K562 (cell line): ENCODE data around the gene DMD. TPM values are rescaled to one million over a fixed set of nuclear protein-coding genes. Genes with fewer than 3 reads are reported as not detected.

Experiments used
- ATAC-seq: fragments of 200-7000 bp; cut with Tn5 transposase; 3 replicates; pipeline ENCODE4 v1.9.1; 2020; ENCODE audit warnings: moderate library complexity
- BruUV-seq: library from RNA; stranded (reverse); fragments of 400-500 nt; replicated peaks from 2 replicates; lab custom pipeline; 2021; lab: Mats Ljungman, UMichigan
- CTCF ChIA-PET: fragments of 300-600 bp; formaldehyde crosslinking; extraction: SDS; loops from one replicate; lab custom pipeline; 2021; ENCODE audit warnings: low intra/inter-chr PET ratio; lab: Yijun Ruan, JAX
- POLR2A ChIA-PET: fragments of 300-600, 350-650 bp; sonication (Branson Sonifier 250); formaldehyde crosslinking; extraction: SDS; loops from one replicate; lab custom pipeline; 2021; ENCODE audit warnings: antibody characterized with exemption, inconsistent platforms; lab: Yijun Ruan, JAX
- DNase-seq, 4 experiments: peaks; one replicate each; pipeline versions ENCODE4 v3.0.0 to v3.0.0-alpha.2; 2011 to 2018; ENCODE audit warnings: low spot score in 3 of 4, mixed read lengths in 3 of 4; ENCODE audit errors: extremely low read depth in 1 of 4
- FAIRE-seq: peaks from 2 replicates; lab custom pipeline; 2011; peaks lifted over from hg19 to GRCh38; lab: Jason Lieb, UNC
- H2AFZ ChIP-seq: 2 replicates; pipeline ENCODE4 v1.6.0; 2011; ENCODE audit warnings: low read depth, low read length, control low read depth, inconsistent platforms
- H3K27ac ChIP-seq: fragments of 200-600 bp; 3 replicates; pipeline ENCODE4 v1.8.0; 2011; ENCODE audit warnings: low read depth, mild to moderate bottlenecking, control low read depth, inconsistent platforms, low read length, moderate library complexity, mixed read lengths; ENCODE audit errors: extremely low read depth
- H3K27me3 ChIP-seq, 2 experiments: fragments of 300-600 bp in 1 of 2; 2 replicates in 1 of 2; 3 replicates in 1 of 2; pipeline versions ENCODE4 v1.6.0 to v1.8.0; 2011; ENCODE audit warnings: inconsistent platforms in 2 of 2, low read length in 2 of 2, mild to moderate bottlenecking in 1 of 2, mixed read lengths in 1 of 2, moderate library complexity in 1 of 2; ENCODE audit not compliant: control insufficient read depth in 2 of 2, insufficient read depth in 2 of 2
- H3K36me3 ChIP-seq: fragments of 300-600 bp; 3 replicates; pipeline ENCODE4 v1.8.0; 2011; ENCODE audit warnings: mild to moderate bottlenecking, low read length, inconsistent platforms; ENCODE audit not compliant: control insufficient read depth, insufficient read depth
- H3K4me1 ChIP-seq, 2 experiments: fragments of 200-600 bp in 1 of 2; replicated peaks in 1 of 2; 2 replicates in 1 of 2; 3 replicates in 1 of 2; pipeline versions ENCODE4 v1.5.1 to v1.8.0; 2011; ENCODE audit warnings: inconsistent platforms in 2 of 2, low read length in 2 of 2, mild to moderate bottlenecking in 1 of 2, mixed read lengths in 1 of 2, moderate library complexity in 1 of 2; ENCODE audit not compliant: control insufficient read depth in 2 of 2, insufficient read depth in 2 of 2
- H3K4me2 ChIP-seq: 2 replicates; pipeline ENCODE4 v1.6.1; 2011; ENCODE audit warnings: low read length, control low read depth, inconsistent platforms, mixed read lengths; ENCODE audit not compliant: insufficient read depth
- H3K4me3 ChIP-seq: fragments of 200-600 bp; sonication (generic), shearing (Covaris generic); 2 replicates; pipeline ENCODE4 v1.5.1; 2016; ENCODE audit warnings: control low read depth, inconsistent platforms
- H3K79me2 ChIP-seq: fragments of 200-600 bp; 3 replicates; pipeline ENCODE4 v1.8.0; 2011; ENCODE audit warnings: low read length, inconsistent platforms; ENCODE audit not compliant: control insufficient read depth, insufficient read depth
- H3K9ac ChIP-seq, 2 experiments: 2 replicates each; pipeline versions ENCODE4 v1.6.0 to v1.6.1; 2011; ENCODE audit warnings: low read depth in 2 of 2, low read length in 2 of 2, control low read depth in 1 of 2, inconsistent platforms in 1 of 2, mild to moderate bottlenecking in 1 of 2, mixed read lengths in 1 of 2; ENCODE audit not compliant: insufficient read depth in 1 of 2
- H3K9me1 ChIP-seq: one replicate; pipeline ENCODE4 v1.6.0; 2011; ENCODE audit warnings: inconsistent platforms, mild to moderate bottlenecking, low read length, moderate library complexity; ENCODE audit not compliant: control insufficient read depth, insufficient read depth
- H3K9me3 ChIP-seq: replicated peaks from 2 replicates; pipeline ENCODE4 v1.5.1; 2011; ENCODE audit warnings: low read depth, low read length, inconsistent platforms; ENCODE audit not compliant: control insufficient read depth, insufficient read depth
- H4K20me1 ChIP-seq: replicated peaks from 2 replicates; pipeline ENCODE4 v1.6.1; 2011; ENCODE audit warnings: low read length, inconsistent platforms, mixed read lengths; ENCODE audit not compliant: control insufficient read depth, insufficient read depth
- CTCFL ChIP-seq: IDR thresholded peaks from 2 replicates; pipeline ENCODE4 v1.6.1; 2011; ENCODE audit warnings: borderline replicate concordance, low read depth, mild to moderate bottlenecking, moderate library complexity, low read length; ENCODE audit not compliant: insufficient read depth, poor library complexity, severe bottlenecking
- JUN ChIP-seq, 2 experiments: sonication (generic) in 1 of 2; formaldehyde crosslinking in 1 of 2; IDR thresholded peaks; 2 replicates each; pipeline versions ENCODE4 v1.6.1 to v1.8.0; 2012 to 2022; ENCODE audit warnings: borderline replicate concordance in 2 of 2, mild to moderate bottlenecking in 2 of 2, improper control_type of control experiment in 1 of 2, low read depth in 1 of 2, low read length in 1 of 2, missing genetic modification reagents in 1 of 2
- KAT7 ChIP-seq: sonication (generic); formaldehyde crosslinking; IDR thresholded peaks from 2 replicates; pipeline ENCODE4 v1.8.0; 2022; ENCODE audit warnings: missing genetic modification reagents, mild to moderate bottlenecking, borderline replicate concordance
- KLF10 ChIP-seq: fragments of 250-450 bp; sonication (Bioruptor Pico); IDR thresholded peaks from 2 replicates; pipeline ENCODE4 v1.6.1; 2021; ENCODE audit warnings: matching md5 sums
- NR2F6 ChIP-seq: fragments of 450-650 bp; formaldehyde crosslinking; IDR thresholded peaks from 2 replicates; pipeline ENCODE4 v1.4.0; 2020; ENCODE audit warnings: mild to moderate bottlenecking
- RHOXF2B ChIP-seq: fragments of 250-450 bp; sonication (Bioruptor Pico); conservative IDR thresholded peaks from 2 replicates; pipeline ENCODE4 v1.5.1; 2021
- SMC3 ChIP-seq: conservative IDR thresholded peaks from 2 replicates; pipeline ENCODE4 v1.6.1; 2011; ENCODE audit warnings: low read depth, low read length, improper control_type of control experiment; ENCODE audit not compliant: insufficient read depth
- THRA ChIP-seq: fragments of 450-650 bp; IDR thresholded peaks from 2 replicates; pipeline ENCODE4 v1.6.1; 2017; ENCODE audit warnings: mild to moderate bottlenecking, moderate library complexity
- ZNF24 ChIP-seq: fragments of 450-650 bp; IDR thresholded peaks from 2 replicates; pipeline ENCODE4 v1.6.1; 2016
- ZNF398 ChIP-seq: fragments of 250-450 bp; sonication (Bioruptor Pico); IDR thresholded peaks from 2 replicates; pipeline ENCODE4 v1.8.0; 2021; ENCODE audit warnings: moderate library complexity, mild to moderate bottlenecking, inconsistent platforms
- ZZZ3 ChIP-seq: fragments of 450-650 bp; IDR thresholded peaks from 2 replicates; pipeline ENCODE4 v1.6.1; 2016; ENCODE audit warnings: antibody characterized with exemption, mild to moderate bottlenecking, moderate library complexity
- WGBS: fragments of 100-300 bp; shearing (Covaris generic); methylation state at CpG from one replicate; pipeline ENCODE4 v1.1.6; 2016; ENCODE audit warnings: low coverage, mixed read lengths; ENCODE audit not compliant: insufficient coverage; ENCODE audit errors: missing lambda C conversion rate; 5-methylcytosine and 5-hydroxymethylcytosine counted together
- in situ Hi-C: fragments of 300-500 bp; cut with MboI; formaldehyde crosslinking; loops from 4 replicates; pipeline ENCODE4 v1.15.0; 2018; ENCODE audit warnings: inconsistent platforms, mixed read lengths
- intact Hi-C: fragments of 100-400 bp; cut with micrococcal nuclease; formaldehyde crosslinking; loops from 2 replicates; pipeline ENCODE4 v1.14.2; 2022
- polyA plus RNA-seq, 8 experiments: library from polyadenylated mRNA; depleted of rRNA in 4 of 8; stranded (reverse) in 5 of 8; unstranded in 3 of 8; fragments of >200 nt; fragmentation: Nextera tagmentation in 2 of 8; fragmentation: Illumina TruSeq in 1 of 8; extraction: Ambion mirVana in 2 of 8; extraction: Trizol in 1 of 8; gene quantifications; 2 replicates each; pipeline versions ENCODE4 v1.2.1 to v1.2.3, GENCODE V29; 2011 to 2014; ENCODE audit warnings: inconsistent platforms in 1 of 8, missing spikeins in 1 of 8
- total RNA-seq, 7 experiments: library from RNA; depleted of rRNA in 6 of 7; stranded (reverse); fragments of >200 nt in 6 of 7; fragmentation: Illumina TruSeq in 2 of 7; extraction: Trizol in 2 of 7; gene quantifications; 2 replicates each; pipeline versions ENCODE4 v1.2.1 to v1.2.3, GENCODE V29; 2011 to 2021; ENCODE audit warnings: low replicate concordance in 1 of 7

Gene DMD
- total and polyA plus RNA-seq, 9 of the 15 experiments (the other 6 are each of a cell fraction or from before 2014, with no cell fraction given) = 3.8 to 20.4 (median 11.4) TPM

- Histone ChIP-seq H3K4me3 (no peak overlapping the region), H3K9ac (no peak overlapping the region), H3K9me3 (no peaks in the 10 kb centered on the region), H3K4me2 (no peak overlapping the region), H3K27ac (no peak overlapping the region), H3K36me3 (no peaks in the 10 kb centered on the region), H3K9me1 (no peaks in the 10 kb centered on the region), H3K27me3 (no peaks in the 10 kb centered on the region), H3K4me1 (no peaks in the 10 kb centered on the region), H2AFZ (no peak overlapping the region), H3K79me2 (no peaks in the 10 kb centered on the region), H4K20me1 (no peaks in the 10 kb centered on the region)
- in situ Hi-C loops (no loop called here), intact Hi-C loops (no loop called here)
- no peak for FAIRE-seq
- POLR2A ChIA-PET = no interaction called here
- no peak for ATAC-seq
- TF ChIP-seq KLF10 (CRISPR knock-in tag) = no peak
- no peak for TF ChIP-seq ZNF24
- CTCF ChIA-PET = no interaction called here
- WGBS = 0% methylated on average over 4 of the region's 4 CpGs
- no peak for DNase-seq
- no TSS peak for BruUV-seq
These were observed 613.6 kb downstream of the DMD start for GRCh38 chrX:32597777-32598176.

GRCh38 chrX:32592786-32593185, 618.6 kb downstream of the DMD start:
- no peaks in the 10 kb centered on the region for H3K4me1 ChIP-seq
- H3K27ac ChIP-seq = no peak overlapping the region
- H3K36me3 ChIP-seq = no peaks in the 10 kb centered on the region
- CTCF ChIA-PET = no interaction called here
- H3K4me2 ChIP-seq = no peak overlapping the region
- H2AFZ ChIP-seq = no peak overlapping the region
- no peak for ATAC-seq
- H3K9me1 ChIP-seq = no peaks in the 10 kb centered on the region
- H3K79me2 ChIP-seq = no peaks in the 10 kb centered on the region
- 0% methylated on average over 5 of the region's 7 CpGs for WGBS
- H3K9me3 ChIP-seq = no peaks in the 10 kb centered on the region
- no peak overlapping the region for H3K4me3 ChIP-seq
- FAIRE-seq = no peak
- intact Hi-C loops = no loop called here
- BruUV-seq = no TSS peak
- DNase-seq = no peak
- no peaks in the 10 kb centered on the region for H4K20me1 ChIP-seq
- POLR2A ChIA-PET = no interaction called here
- no peaks in the 10 kb centered on the region for H3K27me3 ChIP-seq
- H3K9ac ChIP-seq = no peak overlapping the region
- in situ Hi-C loops = no loop called here
- TF ChIP-seq KAT7 (CRISPR knock-in tag) (no peak), NR2F6 (no peak), RHOXF2B (CRISPR knock-in tag) (no peak), THRA (no peak), ZZZ3 (no peak), JUN (IDR thresholded peaks at IDR 0.05; ENCODE audit: borderline replicate concordance, low read depth, low read length) (no peak), JUN (CRISPR knock-in tag; IDR thresholded peaks at IDR 0.05; ENCODE audit: borderline replicate concordance) (no peak), ZNF398 (CRISPR knock-in tag) (no peak), SMC3 (no peak), CTCFL (no peak)
